Muscle layer of duodenum (tissue), 2 donors: ENCODE results near the gene BIK.

Source experiments
- H3K27ac ChIP-seq: one replicate; pipeline ENCODE4 v1.7.0; 2013; ENCODE audit warnings: mild to moderate bottlenecking, low read length
- H3K27me3 ChIP-seq: one replicate; pipeline ENCODE4 v1.7.0; 2013; ENCODE audit warnings: low read depth, mild to moderate bottlenecking, control low read depth, low read length
- H3K36me3 ChIP-seq, 2 donors: one replicate each; pipeline ENCODE4 v1.7.0; 2013; ENCODE audit warnings: low read length in 2 of 2, control low read depth in 1 of 2, mild to moderate bottlenecking in 1 of 2; ENCODE audit not compliant: insufficient read depth in 2 of 2, control insufficient read depth in 1 of 2
- H3K4me1 ChIP-seq, 2 donors: one replicate each; pipeline ENCODE4 v1.7.0; 2013; ENCODE audit warnings: low read length in 2 of 2, mild to moderate bottlenecking in 2 of 2, control low read depth in 1 of 2, moderate library complexity in 1 of 2; ENCODE audit not compliant: insufficient read depth in 2 of 2, control insufficient read depth in 1 of 2
- H3K4me3 ChIP-seq, 2 donors: one replicate each; pipeline ENCODE4 v1.7.0; 2013; ENCODE audit warnings: low read length in 2 of 2, low read depth in 1 of 2, mild to moderate bottlenecking in 1 of 2
- H3K9me3 ChIP-seq, 2 donors: one replicate each; pipeline ENCODE4 v1.7.0; 2013; ENCODE audit warnings: low read length in 2 of 2, control low read depth in 1 of 2, mild to moderate bottlenecking in 1 of 2; ENCODE audit not compliant: control insufficient read depth in 1 of 2
- donor health status: healthy.

The BIK gene

DNA sequence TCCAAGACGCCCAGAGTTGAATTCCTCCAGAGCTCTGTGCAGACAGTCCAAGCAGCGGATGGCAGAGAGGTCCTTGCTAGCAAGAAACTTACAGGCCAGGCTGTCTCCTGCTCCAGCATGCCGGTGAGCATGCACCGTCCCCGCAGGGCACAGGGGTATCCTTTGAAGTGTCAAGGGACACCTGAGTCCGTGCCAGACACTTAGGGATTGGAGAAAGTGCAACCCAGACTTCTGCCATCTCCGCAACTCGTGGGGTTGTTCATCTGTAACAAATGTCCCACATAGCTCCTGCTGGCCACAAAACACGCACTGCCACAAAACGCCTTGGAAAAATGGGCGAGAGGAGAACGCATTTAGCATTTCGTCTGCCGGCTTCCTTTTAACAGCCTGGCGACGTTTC is 54.1 kb downstream of the BIK start:
- Histone ChIP-seq H3K4me3 (no peak overlapping the region), H3K27ac (no peak overlapping the region), H3K36me3 (peaks cover 4 to 39% of the 10 kb centered on the region in 2 donors), H3K27me3 (no peaks in the 10 kb centered on the region), H3K4me1 (peaks cover 0 to 10% of the 10 kb centered on the region in 2 donors), H3K9me3 (no peaks in the 10 kb centered on the region)

DNA sequence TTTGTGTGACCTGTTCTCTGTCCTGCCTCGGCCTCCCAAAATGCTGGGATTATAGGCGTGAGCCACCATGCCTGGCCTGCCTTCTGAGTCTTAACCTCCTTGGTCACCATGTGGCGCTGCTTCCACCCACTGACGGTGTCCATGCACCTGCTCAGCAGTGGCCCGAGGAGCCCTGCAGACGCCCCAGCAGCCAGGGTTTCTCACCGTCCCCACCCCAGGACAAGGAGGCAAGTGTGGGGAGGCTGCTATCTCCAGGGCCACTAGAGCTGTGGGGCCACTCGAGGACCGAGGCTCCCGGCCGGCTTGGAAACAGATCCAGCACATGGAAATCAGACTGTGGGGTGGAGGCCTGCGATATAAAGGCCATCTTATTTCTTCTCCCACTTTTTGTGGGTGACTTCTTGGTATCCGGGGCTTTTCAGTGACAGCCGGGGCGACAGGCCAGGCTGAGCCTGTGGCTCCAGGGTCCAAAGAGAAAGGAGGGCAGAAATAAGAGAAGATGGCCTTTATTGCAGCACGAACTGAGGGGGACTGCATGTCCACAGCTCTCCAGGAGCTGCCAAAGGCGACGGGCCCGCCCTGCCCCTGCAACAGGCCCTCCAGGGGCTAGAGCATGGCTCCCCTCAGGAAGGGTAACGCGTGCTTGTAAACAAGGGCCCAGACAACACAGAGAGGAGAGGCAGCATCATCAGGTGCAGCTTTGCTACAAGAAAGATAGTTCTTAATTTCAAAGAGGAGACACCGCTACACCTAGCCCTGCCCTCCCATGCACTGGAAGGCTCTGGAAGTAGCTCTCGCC is 55.8 kb downstream of the BIK start:
- no peaks in the 10 kb centered on the region for H3K27me3 ChIP-seq
- peaks cover 0 to 10% of the 10 kb centered on the region in 2 donors for H3K4me1 ChIP-seq
- H3K9me3 ChIP-seq = no peaks in the 10 kb centered on the region
- no peak overlapping the region for H3K4me3 ChIP-seq
- H3K27ac ChIP-seq = no peak overlapping the region
- H3K36me3 ChIP-seq = peaks cover 8 to 48% of the 10 kb centered on the region in 2 donors

DNA sequence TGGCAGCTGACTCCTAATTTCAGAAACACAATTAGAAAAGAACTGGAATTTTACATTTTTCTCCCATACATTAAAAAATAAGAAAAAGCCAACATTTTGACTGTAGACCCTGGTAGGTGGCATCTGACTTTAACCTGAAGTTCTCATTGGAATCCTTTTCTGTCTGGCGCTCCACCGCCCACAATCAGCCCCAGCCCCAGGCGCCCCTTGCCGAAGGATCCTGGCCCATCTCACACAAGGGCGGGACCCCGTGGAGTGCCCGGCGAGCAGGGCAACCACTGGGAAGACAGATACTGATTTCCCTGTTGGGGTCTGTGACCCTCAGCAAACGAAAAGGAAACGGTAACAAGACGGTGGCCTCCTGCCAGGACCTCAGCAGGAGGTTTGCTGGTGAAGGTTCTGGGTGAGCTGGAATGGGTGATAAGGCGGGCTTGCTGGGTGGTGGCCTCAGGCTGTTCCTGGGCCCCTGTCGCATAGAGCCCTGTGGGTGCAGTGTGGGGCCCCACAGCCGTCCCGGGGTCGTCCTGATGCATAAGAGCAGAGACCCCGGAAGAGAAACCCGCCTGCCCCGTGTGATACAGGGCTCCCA is 56.5 kb downstream of the BIK start:
- Histone ChIP-seq H3K4me1 (peaks cover 0 to 10% of the 10 kb centered on the region in 2 donors), H3K36me3 (peaks cover 8 to 56% of the 10 kb centered on the region in 2 donors), H3K27me3 (no peaks in the 10 kb centered on the region), H3K27ac (no peak overlapping the region), H3K9me3 (no peaks in the 10 kb centered on the region), H3K4me3 (no peak overlapping the region)

DNA sequence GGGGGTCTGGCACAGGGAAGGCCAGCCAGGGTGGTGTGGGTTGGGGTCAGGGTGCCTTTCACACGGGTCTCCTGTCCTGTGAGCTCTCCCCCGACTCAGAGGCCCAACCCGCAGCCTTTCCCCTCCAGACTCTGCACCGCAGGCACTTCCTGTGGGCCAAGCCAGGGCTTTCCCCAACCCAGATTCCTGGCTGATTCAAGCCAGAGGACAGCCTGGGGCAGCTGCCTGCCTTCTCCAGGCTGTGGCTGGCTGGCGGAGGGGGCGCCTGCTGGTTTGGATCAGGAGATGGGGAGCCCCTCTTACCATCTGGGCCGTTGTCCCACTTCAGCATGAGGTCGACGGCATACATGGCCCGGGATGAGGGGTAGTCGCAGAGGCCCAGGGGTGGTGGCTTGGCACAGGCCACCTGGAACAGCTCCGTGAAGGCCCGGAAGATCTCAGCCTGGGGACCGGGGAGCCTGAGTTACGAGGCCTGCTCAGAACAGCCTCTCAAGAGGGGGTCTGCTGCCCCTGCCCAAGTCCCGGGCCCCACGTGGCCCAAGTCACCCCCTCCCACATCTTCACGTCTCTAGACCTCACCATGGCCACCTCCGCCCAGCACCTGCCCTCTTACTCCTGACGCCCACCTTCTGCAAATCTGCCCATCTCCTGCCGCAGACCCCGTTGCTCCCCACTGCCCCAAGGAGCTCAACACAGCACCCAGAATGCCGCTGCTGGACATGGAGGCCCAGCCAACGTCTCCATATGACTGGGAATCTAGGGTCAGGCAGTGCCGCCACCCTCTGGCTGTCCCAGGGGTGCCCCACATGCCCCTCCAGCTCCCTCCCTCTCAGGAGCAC is 58.1 kb downstream of the BIK start:
- Histone ChIP-seq H3K9me3 (no peaks in the 10 kb centered on the region), H3K4me3 (no peak overlapping the region), H3K27ac (no peak overlapping the region), H3K4me1 (peaks cover 0 to 8% of the 10 kb centered on the region in 2 donors), H3K27me3 (no peaks in the 10 kb centered on the region), H3K36me3 (peaks cover 14 to 61% of the 10 kb centered on the region in 2 donors)

DNA sequence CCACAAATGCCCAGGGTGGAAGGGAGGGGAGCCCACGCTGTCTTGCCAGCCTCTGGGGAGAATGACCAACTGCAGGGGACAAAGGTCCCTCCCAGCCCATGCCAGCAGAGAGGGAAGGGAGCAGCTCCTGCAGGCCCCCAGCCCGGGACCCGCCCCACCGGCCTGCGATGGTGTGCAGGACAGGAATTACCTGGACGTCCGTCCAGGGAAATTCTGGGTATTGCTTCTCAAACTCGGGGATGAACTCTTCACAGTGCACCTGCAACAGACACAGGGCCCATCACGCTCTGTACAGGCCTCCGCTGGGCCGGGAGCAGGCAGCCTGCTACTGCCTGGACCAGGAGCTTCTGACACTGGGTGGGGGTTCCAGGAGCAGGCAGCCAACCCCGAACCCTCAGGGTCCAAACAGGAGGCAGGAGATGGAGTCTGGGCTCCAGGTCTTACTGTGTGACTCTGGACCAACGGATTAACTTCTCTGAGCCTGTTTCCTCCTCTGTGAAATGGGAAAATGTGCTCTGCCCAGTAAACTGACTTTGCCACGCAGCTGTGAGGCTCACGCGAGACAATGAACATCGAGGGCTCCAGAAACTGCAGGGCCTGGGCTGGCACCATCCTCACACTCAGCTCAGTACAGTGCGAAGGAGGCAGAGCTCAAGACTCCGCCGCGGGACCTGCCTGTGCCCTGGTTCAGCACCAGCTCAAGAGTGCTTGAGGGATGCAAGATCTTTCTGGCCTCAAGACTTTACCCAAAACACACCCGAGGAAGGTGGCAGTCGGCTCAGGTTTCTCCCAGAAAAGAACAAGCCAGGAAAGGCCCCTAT is 59.0 kb downstream of the BIK start:
- Histone ChIP-seq H3K27me3 (no peaks in the 10 kb centered on the region), H3K9me3 (no peaks in the 10 kb centered on the region), H3K36me3 (peaks cover 14 to 69% of the 10 kb centered on the region in 2 donors), H3K4me3 (no peak overlapping the region), H3K4me1 (no peaks in the 10 kb centered on the region), H3K27ac (no peak overlapping the region)

DNA sequence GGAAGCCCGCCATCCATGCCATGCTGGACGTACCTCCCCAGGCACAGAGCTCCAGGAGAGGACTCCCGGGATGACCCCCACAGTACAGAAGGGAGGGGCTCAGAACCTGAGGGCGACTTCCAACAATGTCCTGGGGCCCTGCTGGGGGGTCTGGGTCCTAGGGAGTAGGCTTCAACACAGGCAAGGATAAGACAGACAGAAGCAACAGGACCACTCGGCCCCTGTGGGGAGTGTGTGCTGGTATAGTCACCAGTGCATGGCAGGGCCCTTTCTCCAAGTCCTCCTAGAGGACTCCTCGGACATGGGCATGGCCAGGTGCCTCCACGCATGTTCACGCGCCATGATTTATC is 59.6 kb downstream of the BIK start:
- Histone ChIP-seq H3K27me3 (no peaks in the 10 kb centered on the region), H3K27ac (no peak overlapping the region), H3K9me3 (no peaks in the 10 kb centered on the region), H3K36me3 (peaks cover 14 to 74% of the 10 kb centered on the region in 2 donors), H3K4me1 (no peaks in the 10 kb centered on the region), H3K4me3 (no peak overlapping the region)

DNA sequence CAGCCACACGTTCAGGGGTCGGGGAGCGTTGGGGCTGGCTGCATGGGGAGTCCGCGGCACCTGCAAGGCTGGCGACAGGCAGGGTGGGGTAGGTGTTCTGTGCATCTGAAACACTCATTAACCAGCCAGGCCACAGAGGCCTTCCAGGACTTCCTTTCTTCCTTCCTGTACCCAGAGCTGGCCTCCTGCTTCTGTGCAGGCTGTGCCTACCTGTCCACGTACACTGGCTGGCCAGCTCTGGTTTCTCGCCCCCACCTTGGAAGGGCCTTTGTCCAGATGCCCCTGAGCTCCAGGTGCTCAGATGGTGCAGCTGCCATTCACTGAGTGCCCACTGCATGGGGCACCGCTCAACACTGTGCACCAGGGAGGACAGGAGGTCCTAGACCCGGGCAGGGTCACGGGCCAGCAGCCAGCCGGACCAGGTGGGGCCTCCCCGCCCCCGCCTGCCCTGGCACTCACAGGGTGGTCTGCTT is 60.5 kb downstream of the BIK start:
- H3K27me3 ChIP-seq = no peaks in the 10 kb centered on the region
- no peaks in the 10 kb centered on the region for H3K4me1 ChIP-seq
- H3K9me3 ChIP-seq = no peaks in the 10 kb centered on the region
- H3K4me3 ChIP-seq = no peak overlapping the region
- peaks cover 14 to 80% of the 10 kb centered on the region in 2 donors for H3K36me3 ChIP-seq
- H3K27ac ChIP-seq = no peak overlapping the region

DNA sequence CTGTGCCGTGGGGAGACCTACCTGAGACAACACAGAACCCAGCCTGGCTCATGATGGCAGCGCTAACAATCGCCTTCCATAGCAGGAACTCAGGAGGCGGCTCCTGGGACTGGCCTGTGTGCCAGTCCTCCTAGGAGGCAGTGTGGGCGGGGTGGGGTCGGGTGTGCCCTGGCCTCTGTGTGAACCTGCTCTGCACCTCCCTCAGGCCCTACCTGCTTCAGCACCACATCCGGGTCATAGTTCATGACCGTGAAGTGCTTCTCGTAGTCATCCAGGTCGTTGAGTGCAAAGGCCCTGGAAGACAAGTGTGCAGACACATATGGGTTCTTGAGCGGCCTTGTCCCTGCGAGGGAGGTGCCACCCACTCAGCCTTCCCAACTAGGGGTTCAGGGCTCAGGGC is 61.1 kb downstream of the BIK start:
- Histone ChIP-seq H3K4me1 (no peaks in the 10 kb centered on the region), H3K27ac (no peak overlapping the region), H3K4me3 (no peak overlapping the region), H3K36me3 (peaks cover 14 to 83% of the 10 kb centered on the region in 2 donors), H3K9me3 (no peaks in the 10 kb centered on the region), H3K27me3 (no peaks in the 10 kb centered on the region)

DNA sequence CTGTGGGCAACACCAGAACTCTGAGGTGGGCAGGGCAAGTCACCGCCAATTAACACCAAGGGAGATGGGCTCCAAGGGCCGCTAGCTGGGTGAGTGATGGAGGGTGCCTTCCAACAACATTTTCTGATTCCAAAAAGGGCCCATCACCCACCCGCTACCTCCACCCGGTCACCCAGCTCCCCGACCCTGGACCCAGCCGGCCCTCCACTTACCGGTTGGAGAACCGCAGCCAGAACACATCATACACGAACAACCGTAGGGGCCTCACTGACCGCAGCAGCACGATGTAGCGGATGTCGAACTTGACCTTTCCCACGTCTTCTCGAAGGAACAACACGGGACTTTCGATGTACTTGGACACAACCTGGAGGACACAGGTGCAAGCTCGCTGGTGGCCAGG is 61.6 kb downstream of the BIK start:
- Histone ChIP-seq H3K4me1 (no peaks in the 10 kb centered on the region), H3K9me3 (no peaks in the 10 kb centered on the region), H3K27ac (no peak overlapping the region), H3K4me3 (no peak overlapping the region), H3K27me3 (no peaks in the 10 kb centered on the region), H3K36me3 (peaks cover 14 to 82% of the 10 kb centered on the region in 2 donors)

DNA sequence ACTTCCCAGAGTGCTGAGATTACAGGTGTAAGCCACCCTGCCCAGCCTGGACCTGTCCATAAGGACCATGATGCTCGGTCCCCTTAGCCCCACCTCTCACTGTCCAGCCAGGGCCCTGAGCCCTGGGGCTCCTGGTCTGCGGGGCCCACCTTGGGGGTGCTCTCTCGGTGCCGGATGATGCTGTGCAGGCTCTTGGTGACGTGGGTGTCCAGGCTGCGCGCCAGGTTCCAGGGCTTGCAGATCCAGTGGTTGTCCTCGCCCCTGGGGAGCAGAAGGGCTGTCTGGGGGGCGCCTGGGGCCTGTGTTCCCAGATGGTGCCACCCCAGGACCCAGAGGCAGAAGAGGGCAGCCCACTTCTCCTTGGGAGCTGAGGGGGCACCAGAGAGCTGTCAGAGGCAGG is 63.0 kb downstream of the BIK start:
- peaks cover 10 to 72% of the 10 kb centered on the region in 2 donors for H3K36me3 ChIP-seq

More for the DNA sequence above, 63.0 kb downstream of the BIK start:
- Histone ChIP-seq H3K27ac (no peak overlapping the region), H3K4me3 (no peak overlapping the region), H3K9me3 (no peaks in the 10 kb centered on the region), H3K27me3 (no peaks in the 10 kb centered on the region), H3K4me1 (no peaks in the 10 kb centered on the region)
